Esophagus squamous epithelium (tissue), 5 donors: ENCODE data around the gene PDXDC1. TPM values are rescaled to one million over a fixed set of nuclear protein-coding genes. Genes with fewer than 3 reads are reported as not detected.
"Not testable (repeated sequence)": the region's sequence is repeated elsewhere in the genome, so short reads cannot be mapped to it uniquely, and the experiment has no call there.

Experiments used
- DNase-seq: peaks from one replicate; lab custom pipeline; 2025; lab: John Stamatoyannopoulos, UW
- H3K27ac ChIP-seq, 4 donors: fragments of 200-600 bp; sonication (generic); one replicate each; pipeline ENCODE4 v1.5.1; 2016 to 2019; ENCODE audit warnings: mild to moderate bottlenecking in 1 of 4
- H3K27me3 ChIP-seq, 4 donors: fragments of 200-600 bp; sonication (generic); 1 replicate in 3 of 4; 2 replicates in 1 of 4; pipeline versions ENCODE4 v1.5.1 to v1.6.0; 2017 to 2021; ENCODE audit warnings: antibody characterized with exemption in 1 of 4
- H3K36me3 ChIP-seq, 3 donors: fragments of 200-600 bp; sonication (generic); one replicate each; pipeline ENCODE4 v1.5.1; 2016 to 2019
- H3K4me1 ChIP-seq, 3 donors: fragments of 200-600 bp; sonication (generic); one replicate each; pipeline ENCODE4 v1.5.1; 2017 to 2019
- H3K4me3 ChIP-seq, 4 donors: fragments of 200-600 bp; sonication (generic); 1 replicate in 3 of 4; 2 replicates in 1 of 4; pipeline ENCODE4 v1.5.1; 2016 to 2019; ENCODE audit warnings: mild to moderate bottlenecking in 2 of 4, moderate library complexity in 1 of 4
- H3K9me3 ChIP-seq, 3 donors: fragments of 200-600 bp; sonication (generic); one replicate each; pipeline ENCODE4 v1.5.1; 2016 to 2019
- CTCF ChIP-seq, 6 experiments: fragments of 450-650 bp in 4 of 6; fragments of 200-600 bp in 2 of 6; sonication (generic) in 2 of 6; IDR thresholded peaks; one replicate each; pipeline ENCODE4 v1.5.1; 2016 to 2019; ENCODE audit warnings: antibody characterized with exemption in 6 of 6, mild to moderate bottlenecking in 4 of 6, moderate library complexity in 4 of 6
- POLR2A ChIP-seq, 4 donors: fragments of 450-650 bp; IDR thresholded peaks; one replicate each; pipeline ENCODE4 v1.6.1; 2017; ENCODE audit warnings: antibody characterized with exemption in 4 of 4, mild to moderate bottlenecking in 4 of 4, moderate library complexity in 3 of 4
- WGBS, 2 donors: methylation state at CpG; one replicate each; pipeline ENCODE4 v1.1.5; 2018; 5-methylcytosine and 5-hydroxymethylcytosine counted together
- intact Hi-C: fragments of 100-400 bp; cut with DNase I; formaldehyde crosslinking; loops from one replicate; pipeline ENCODE4 v1.15.0; 2022
- total RNA-seq, 4 donors: library from RNA; depleted of rRNA; stranded (reverse); fragments of >200 nt; gene quantifications; one replicate each; pipeline ENCODE4 v1.1.0, GENCODE V29; 2016
- donor health status: DM: yes; HTN: yes; CAD: no.

The PDXDC1 gene
- total RNA-seq, 4 donors from 2014 or later, result 40.3 to 76.5 (median 53.9) TPM

DNA sequence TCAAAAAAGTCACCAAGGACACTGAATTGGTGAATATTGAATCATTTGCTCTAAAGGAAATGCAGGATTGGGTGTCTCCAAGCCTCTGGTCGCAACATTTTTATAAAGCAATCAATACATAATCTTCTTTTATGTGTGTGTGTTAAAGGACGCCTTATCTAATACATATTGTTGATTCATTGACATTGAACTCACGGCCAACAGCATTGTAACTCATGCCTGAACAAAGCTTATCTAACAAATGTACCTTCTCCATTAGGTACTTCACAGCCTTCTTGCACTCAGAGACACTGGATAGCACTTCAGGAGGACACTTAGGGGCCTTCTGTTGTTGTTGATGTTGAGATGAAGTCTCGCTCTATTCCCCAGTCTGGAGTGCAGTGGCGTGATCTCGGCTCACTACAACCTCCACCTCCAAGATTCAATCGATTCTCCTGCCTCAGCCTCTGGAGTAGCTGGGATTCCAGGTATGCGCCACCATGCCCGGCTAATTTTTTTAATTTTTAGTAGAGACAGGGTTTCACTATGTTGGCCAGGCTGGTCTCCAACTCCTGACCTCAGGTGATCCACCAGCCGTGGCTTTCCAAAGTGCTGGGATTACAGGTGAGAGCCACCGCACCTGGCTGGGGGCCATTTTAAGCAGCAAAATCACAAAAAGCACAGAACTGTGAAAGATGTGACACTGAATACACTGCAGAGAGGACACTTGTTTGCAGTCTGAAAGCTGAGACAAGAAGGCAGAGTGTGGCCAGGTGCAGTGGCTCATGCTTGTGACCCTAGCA, 13.2 kb upstream of the PDXDC1 start:
- Histone ChIP-seq H3K4me3 (no peak overlapping the region), H3K27ac (no peak overlapping the region), H3K9me3 (no peaks in the 10 kb centered on the region), H3K27me3 (peaks cover 0 to 19% (median 0%) of the 10 kb centered on the region in 4 donors), H3K36me3 (no peaks in the 10 kb centered on the region), H3K4me1 (no peaks in the 10 kb centered on the region)
- 84 to 91% methylated on average over 11 of the region's 11 CpGs for WGBS, 2 donors
- intact Hi-C loops, result no loop called here
- no peak for DNase-seq
- TF ChIP-seq POLR2A (IDR thresholded peaks at IDR 0.05) (no peak), CTCF (IDR thresholded peaks at IDR 0.05) (no peak)

- H3K27ac ChIP-seq, result no peak overlapping the region
- no peak overlapping the region for H3K4me3 ChIP-seq
- intact Hi-C loops, result no loop called here
- H3K27me3 ChIP-seq, result peaks cover 0 to 19% (median 0%) of the 10 kb centered on the region in 4 donors
- 70 to 74% methylated on average over 8 of the region's 8 CpGs for WGBS, 2 donors
- no peaks in the 10 kb centered on the region for H3K36me3 ChIP-seq
- no peaks in the 10 kb centered on the region for H3K9me3 ChIP-seq
- DNase-seq, result no peak
- no peaks in the 10 kb centered on the region for H3K4me1 ChIP-seq
- TF ChIP-seq POLR2A (IDR thresholded peaks at IDR 0.05) (no peak), CTCF (IDR thresholded peaks at IDR 0.05) (no peak)
Observed at GRCh38 chr16:14963281-14964173, 11.3 kb upstream of the PDXDC1 start.

GRCh38 chr16:14965328-14965727, 9.5 kb upstream of the PDXDC1 start:
- DNase-seq, result no peak
- TF ChIP-seq POLR2A (IDR thresholded peaks at IDR 0.05), result no peak
- TF ChIP-seq CTCF (IDR thresholded peaks at IDR 0.05), result no peak
- H3K4me1 ChIP-seq, result peaks cover 0 to 2% (median 0%) of the 10 kb centered on the region in 3 donors
- intact Hi-C loops, result no loop called here
- WGBS, 2 donors, result 89 to 92% methylated on average over 17 of the region's 17 CpGs
- no peaks in the 10 kb centered on the region for H3K36me3 ChIP-seq
- no peak overlapping the region for H3K4me3 ChIP-seq
- peaks cover 0 to 19% (median 0%) of the 10 kb centered on the region in 4 donors for H3K27me3 ChIP-seq
- no peaks in the 10 kb centered on the region for H3K9me3 ChIP-seq
- H3K27ac ChIP-seq, result no peak overlapping the region

DNA sequence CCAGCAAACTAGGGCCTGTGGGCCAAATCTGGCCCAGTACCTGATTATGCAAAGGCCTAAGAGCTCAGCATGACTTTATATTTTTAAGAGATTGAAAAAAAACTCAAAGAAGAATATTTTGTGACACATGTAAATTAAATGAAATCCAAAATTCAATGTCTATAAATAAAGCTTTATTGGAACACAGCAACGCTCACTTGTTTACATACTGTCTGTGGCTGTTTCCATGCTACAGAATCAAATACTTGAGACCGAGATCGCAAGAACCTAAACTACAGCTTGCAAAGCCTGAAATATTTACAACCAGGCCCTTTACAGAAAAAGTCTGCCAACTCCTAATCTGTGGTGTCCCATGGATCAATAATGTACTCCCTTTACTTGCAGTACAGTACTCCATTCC, 5.0 kb upstream of the PDXDC1 start:
- H3K36me3 ChIP-seq, H3K27me3 ChIP-seq, DNase-seq, intact Hi-C loops, H3K27ac ChIP-seq, H3K4me3 ChIP-seq, H3K9me3 ChIP-seq: not testable (repeated sequence)
- WGBS, 2 donors, result 95 to 96% methylated on average over 3 of the region's 3 CpGs
- peaks cover 0 to 18% (median 4%) of the 10 kb centered on the region in 3 donors for H3K4me1 ChIP-seq

- intact Hi-C loops, H3K4me3 ChIP-seq, H3K27ac ChIP-seq, H3K27me3 ChIP-seq, H3K36me3 ChIP-seq, H3K9me3 ChIP-seq, DNase-seq: not testable (repeated sequence)
- WGBS, 2 donors, result 89 to 91% methylated on average over 12 of the region's 12 CpGs
- H3K4me1 ChIP-seq, result peaks cover 2 to 31% (median 9%) of the 10 kb centered on the region in 3 donors
Observed at GRCh38 chr16:14971621-14972228, 3.1 kb upstream of the PDXDC1 start.

GRCh38 chr16:14973785-14974322, 972 bp upstream of the PDXDC1 start:
- H3K9me3 ChIP-seq, DNase-seq, intact Hi-C loops, H3K27me3 ChIP-seq, H3K36me3 ChIP-seq: not testable (repeated sequence)
- H3K4me3 ChIP-seq, result peak overlapping the region; percentile 57 to 73 (median 68)
- H3K4me1 ChIP-seq, result peaks cover 2 to 41% (median 9%) of the 10 kb centered on the region in 3 donors
- H3K27ac ChIP-seq, result peak overlapping the region in 3 of 4 donors; percentile 88 to 94 (median 94)
- WGBS, 2 donors, result 47 to 49% methylated on average over 13 to 14 of the region's 14 CpGs

DNA sequence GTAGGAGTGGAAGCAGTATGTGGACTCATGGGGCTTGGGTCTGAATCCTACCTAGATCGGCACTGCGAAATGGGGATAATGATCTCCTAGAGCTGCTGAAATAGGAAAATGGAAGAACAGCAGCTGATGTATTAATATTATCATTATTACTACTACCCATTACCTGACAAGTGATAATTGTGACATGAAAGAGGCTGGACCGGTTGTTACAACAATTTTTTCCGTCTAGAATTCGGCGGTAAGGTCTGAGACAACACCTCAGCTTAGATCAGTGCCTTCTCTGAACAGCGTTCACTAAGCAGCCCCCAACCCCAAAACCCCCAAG, 533 bp upstream of the PDXDC1 start:
- H3K36me3 ChIP-seq, H3K27me3 ChIP-seq, H3K9me3 ChIP-seq, intact Hi-C loops, DNase-seq: not testable (repeated sequence)
- peak overlapping the region; percentile 57 to 73 (median 68) for H3K4me3 ChIP-seq
- WGBS, 2 donors, result 1% methylated on average over 7 of the region's 7 CpGs
- H3K27ac ChIP-seq, result peak overlapping the region; percentile 88 to 94 (median 92)
- H3K4me1 ChIP-seq, result peaks cover 2 to 46% (median 9%) of the 10 kb centered on the region in 3 donors
